K562 (cell line): ENCODE results near the gene RGS7. TPM values are rescaled to one million over a fixed set of nuclear protein-coding genes. Genes with fewer than 3 reads are reported as not detected.

Source experiments
- ATAC-seq: fragments of 200-7000 bp; cut with Tn5 transposase; 3 replicates; pipeline ENCODE4 v1.9.1; 2020; ENCODE audit warnings: moderate library complexity
- BruUV-seq: library from RNA; stranded (reverse); fragments of 400-500 nt; replicated peaks from 2 replicates; lab custom pipeline; 2021; lab: Mats Ljungman, UMichigan
- CTCF ChIA-PET: fragments of 300-600 bp; formaldehyde crosslinking; extraction: SDS; loops from one replicate; lab custom pipeline; 2021; ENCODE audit warnings: low intra/inter-chr PET ratio; lab: Yijun Ruan, JAX
- POLR2A ChIA-PET: fragments of 300-600, 350-650 bp; sonication (Branson Sonifier 250); formaldehyde crosslinking; extraction: SDS; loops from one replicate; lab custom pipeline; 2021; ENCODE audit warnings: antibody characterized with exemption, inconsistent platforms; lab: Yijun Ruan, JAX
- DNase-seq, 4 experiments: peaks; one replicate each; pipeline versions ENCODE4 v3.0.0 to v3.0.0-alpha.2; 2011 to 2018; ENCODE audit warnings: low spot score in 3 of 4, mixed read lengths in 3 of 4; ENCODE audit errors: extremely low read depth in 1 of 4
- FAIRE-seq: peaks from 2 replicates; lab custom pipeline; 2011; peaks lifted over from hg19 to GRCh38; lab: Jason Lieb, UNC
- H2AFZ ChIP-seq: 2 replicates; pipeline ENCODE4 v1.6.0; 2011; ENCODE audit warnings: low read depth, low read length, control low read depth, inconsistent platforms
- H3K27ac ChIP-seq: fragments of 200-600 bp; 3 replicates; pipeline ENCODE4 v1.8.0; 2011; ENCODE audit warnings: low read depth, mild to moderate bottlenecking, control low read depth, inconsistent platforms, low read length, moderate library complexity, mixed read lengths; ENCODE audit errors: extremely low read depth
- H3K27me3 ChIP-seq, 2 experiments: fragments of 300-600 bp in 1 of 2; 2 replicates in 1 of 2; 3 replicates in 1 of 2; pipeline versions ENCODE4 v1.6.0 to v1.8.0; 2011; ENCODE audit warnings: inconsistent platforms in 2 of 2, low read length in 2 of 2, mild to moderate bottlenecking in 1 of 2, mixed read lengths in 1 of 2, moderate library complexity in 1 of 2; ENCODE audit not compliant: control insufficient read depth in 2 of 2, insufficient read depth in 2 of 2
- H3K36me3 ChIP-seq: fragments of 300-600 bp; 3 replicates; pipeline ENCODE4 v1.8.0; 2011; ENCODE audit warnings: mild to moderate bottlenecking, low read length, inconsistent platforms; ENCODE audit not compliant: control insufficient read depth, insufficient read depth
- H3K4me1 ChIP-seq, 2 experiments: fragments of 200-600 bp in 1 of 2; replicated peaks in 1 of 2; 2 replicates in 1 of 2; 3 replicates in 1 of 2; pipeline versions ENCODE4 v1.5.1 to v1.8.0; 2011; ENCODE audit warnings: inconsistent platforms in 2 of 2, low read length in 2 of 2, mild to moderate bottlenecking in 1 of 2, mixed read lengths in 1 of 2, moderate library complexity in 1 of 2; ENCODE audit not compliant: control insufficient read depth in 2 of 2, insufficient read depth in 2 of 2
- H3K4me2 ChIP-seq: 2 replicates; pipeline ENCODE4 v1.6.1; 2011; ENCODE audit warnings: low read length, control low read depth, inconsistent platforms, mixed read lengths; ENCODE audit not compliant: insufficient read depth
- H3K4me3 ChIP-seq: fragments of 200-600 bp; sonication (generic), shearing (Covaris generic); 2 replicates; pipeline ENCODE4 v1.5.1; 2016; ENCODE audit warnings: control low read depth, inconsistent platforms
- H3K79me2 ChIP-seq: fragments of 200-600 bp; 3 replicates; pipeline ENCODE4 v1.8.0; 2011; ENCODE audit warnings: low read length, inconsistent platforms; ENCODE audit not compliant: control insufficient read depth, insufficient read depth
- H3K9ac ChIP-seq, 2 experiments: 2 replicates each; pipeline versions ENCODE4 v1.6.0 to v1.6.1; 2011; ENCODE audit warnings: low read depth in 2 of 2, low read length in 2 of 2, control low read depth in 1 of 2, inconsistent platforms in 1 of 2, mild to moderate bottlenecking in 1 of 2, mixed read lengths in 1 of 2; ENCODE audit not compliant: insufficient read depth in 1 of 2
- H3K9me1 ChIP-seq: one replicate; pipeline ENCODE4 v1.6.0; 2011; ENCODE audit warnings: inconsistent platforms, mild to moderate bottlenecking, low read length, moderate library complexity; ENCODE audit not compliant: control insufficient read depth, insufficient read depth
- H3K9me3 ChIP-seq: replicated peaks from 2 replicates; pipeline ENCODE4 v1.5.1; 2011; ENCODE audit warnings: low read depth, low read length, inconsistent platforms; ENCODE audit not compliant: control insufficient read depth, insufficient read depth
- H4K20me1 ChIP-seq: replicated peaks from 2 replicates; pipeline ENCODE4 v1.6.1; 2011; ENCODE audit warnings: low read length, inconsistent platforms, mixed read lengths; ENCODE audit not compliant: control insufficient read depth, insufficient read depth
- AFF1 ChIP-seq, 2 experiments: fragments of 450-650 bp; IDR thresholded peaks; 2 replicates each; pipeline ENCODE4 v1.6.1; 2018; ENCODE audit warnings: mild to moderate bottlenecking in 2 of 2, low read depth in 1 of 2; ENCODE audit not compliant: partially characterized antibody in 2 of 2
- CREB1 ChIP-seq, 2 experiments: sonication (generic) in 1 of 2; formaldehyde crosslinking in 1 of 2; IDR thresholded peaks; 2 replicates each; pipeline versions ENCODE4 v1.6.1 to v1.8.0; 2012 to 2022; ENCODE audit warnings: inconsistent platforms in 1 of 2, mild to moderate bottlenecking in 1 of 2, missing genetic modification reagents in 1 of 2, moderate library complexity in 1 of 2
- POLR3A ChIP-seq: IDR thresholded peaks from 2 replicates; pipeline ENCODE4 v1.6.1; 2011; ENCODE audit warnings: borderline replicate concordance, mild to moderate bottlenecking, moderate library complexity; ENCODE audit not compliant: insufficient read length, insufficient read depth; ENCODE audit errors: extremely low read depth
- WGBS: fragments of 100-300 bp; shearing (Covaris generic); methylation state at CpG from one replicate; pipeline ENCODE4 v1.1.6; 2016; ENCODE audit warnings: low coverage, mixed read lengths; ENCODE audit not compliant: insufficient coverage; ENCODE audit errors: missing lambda C conversion rate; 5-methylcytosine and 5-hydroxymethylcytosine counted together
- in situ Hi-C: fragments of 300-500 bp; cut with MboI; formaldehyde crosslinking; loops from 4 replicates; pipeline ENCODE4 v1.15.0; 2018; ENCODE audit warnings: inconsistent platforms, mixed read lengths
- intact Hi-C: fragments of 100-400 bp; cut with micrococcal nuclease; formaldehyde crosslinking; loops from 2 replicates; pipeline ENCODE4 v1.14.2; 2022
- polyA plus RNA-seq, 8 experiments: library from polyadenylated mRNA; depleted of rRNA in 4 of 8; stranded (reverse) in 5 of 8; unstranded in 3 of 8; fragments of >200 nt; fragmentation: Nextera tagmentation in 2 of 8; fragmentation: Illumina TruSeq in 1 of 8; extraction: Ambion mirVana in 2 of 8; extraction: Trizol in 1 of 8; gene quantifications; 2 replicates each; pipeline versions ENCODE4 v1.2.1 to v1.2.3, GENCODE V29; 2011 to 2014; ENCODE audit warnings: inconsistent platforms in 1 of 8, missing spikeins in 1 of 8
- total RNA-seq, 7 experiments: library from RNA; depleted of rRNA in 6 of 7; stranded (reverse); fragments of >200 nt in 6 of 7; fragmentation: Illumina TruSeq in 2 of 7; extraction: Trizol in 2 of 7; gene quantifications; 2 replicates each; pipeline versions ENCODE4 v1.2.1 to v1.2.3, GENCODE V29; 2011 to 2021; ENCODE audit warnings: low replicate concordance in 1 of 7

RGS7 gene
- total and polyA plus RNA-seq, 9 of the 15 experiments (the other 6 are each of a cell fraction or from before 2014, with no cell fraction given): not detected

DNA sequence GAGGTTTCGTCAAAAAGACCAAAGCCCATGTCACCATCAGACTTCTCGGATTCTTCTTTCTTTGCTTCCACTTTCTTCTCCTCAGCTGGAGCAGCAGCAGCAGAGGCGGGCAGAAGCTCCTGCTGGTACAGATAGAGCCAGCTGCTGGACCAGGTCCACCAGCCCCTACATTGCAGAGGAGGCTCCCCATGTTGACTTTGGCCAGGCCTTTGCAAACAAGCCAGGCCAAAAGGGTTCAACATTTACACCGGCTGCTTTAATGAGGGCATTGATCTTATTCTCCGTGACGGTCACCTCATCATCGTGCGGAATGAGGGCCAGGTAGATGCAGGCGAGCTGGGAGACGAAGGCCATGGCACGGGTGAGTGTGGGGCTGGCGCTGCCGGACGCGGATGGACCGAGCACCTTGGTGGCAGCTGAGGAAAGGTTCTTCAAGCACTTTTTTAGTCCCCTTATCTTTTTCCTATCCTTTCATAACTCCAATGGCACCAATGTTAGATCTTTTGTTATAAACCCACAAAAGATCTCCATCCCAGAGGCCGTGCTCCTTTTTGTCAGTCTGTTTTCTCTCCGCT lies 358.5 kb downstream of the RGS7 start:
- H3K27ac ChIP-seq: no peak overlapping the region
- no TSS peak for BruUV-seq
- POLR2A ChIA-PET: no interaction called here
- ATAC-seq (no peak), DNase-seq (no peak), FAIRE-seq (no peak)
- H3K4me1 ChIP-seq: no peaks in the 10 kb centered on the region
- CTCF ChIA-PET: no interaction called here
- H3K9me1 ChIP-seq: no peaks in the 10 kb centered on the region
- no peak overlapping the region for H3K4me2 ChIP-seq
- in situ Hi-C loops (no loop called here), intact Hi-C loops (no loop called here)
- WGBS: under 1% methylated on average over 18 of the region's 18 CpGs
- TF ChIP-seq AFF1 (IDR thresholded peaks at IDR 0.05; ENCODE audit: low read depth in 1 of 2, partially characterized antibody in 2 of 2) (no peak), POLR3A (no peak), CREB1 (IDR thresholded peaks at IDR 0.05) (no peak), CREB1 (CRISPR knock-in tag; IDR thresholded peaks at IDR 0.05) (no peak)
- H3K36me3 ChIP-seq: no peaks in the 10 kb centered on the region
- H3K27me3 ChIP-seq: no peaks in the 10 kb centered on the region
- H4K20me1 ChIP-seq: no peaks in the 10 kb centered on the region
- no peaks in the 10 kb centered on the region for H3K79me2 ChIP-seq
- H3K4me3 ChIP-seq: no peak overlapping the region
- H3K9ac ChIP-seq: no peak overlapping the region
- no peak overlapping the region for H2AFZ ChIP-seq
- no peaks in the 10 kb centered on the region; the same call in 1 of the 2 replicates for H3K9me3 ChIP-seq
